B cell (primary cell): Measurements from ENCODE around the gene MAP3K14.

Experiments
- EZH2 ChIP-seq: IDR thresholded peaks from 2 replicates; pipeline ENCODE4 v1.6.1; 2012; ENCODE audit warnings: borderline replicate concordance, low read depth, mild to moderate bottlenecking, moderate library complexity, low read length; ENCODE audit not compliant: insufficient read depth, poor library complexity, severe bottlenecking
- TF ChIP-seq, protein P1 (sequence below): fragments of 200-600 bp; IDR thresholded peaks from one replicate; pipeline ENCODE4 v1.8.0; 2022; ENCODE audit warnings: antibody characterized with exemption, mild to moderate bottlenecking

DNA sequence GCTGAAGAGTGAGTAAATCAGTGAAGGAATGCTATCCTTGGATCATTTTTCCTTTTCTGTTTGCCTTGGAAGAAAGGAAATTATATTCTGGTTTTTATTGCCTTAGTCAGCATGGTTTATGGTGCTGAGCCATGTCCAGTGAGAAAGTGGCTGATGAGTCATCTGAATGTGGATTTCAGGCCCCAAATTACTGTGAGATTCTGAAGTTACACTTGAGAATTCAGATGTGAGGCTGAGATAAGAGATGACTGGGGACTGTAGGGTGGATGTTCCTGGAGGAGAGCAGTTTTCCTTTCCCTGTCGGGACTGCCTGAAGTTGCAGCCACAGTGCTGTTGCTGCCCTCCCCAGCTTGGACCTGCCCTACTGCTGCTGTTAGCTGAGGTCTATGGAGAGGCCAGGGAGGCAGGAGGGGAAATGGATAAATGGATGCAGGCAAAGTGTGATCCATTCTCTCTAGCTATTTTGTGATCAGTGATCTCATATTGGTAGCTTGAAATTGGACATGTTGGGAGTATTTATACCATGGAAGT is 4.2 kb upstream of the MAP3K14 start:
- TF ChIP-seq EZH2 = no peak
- TF ChIP-seq, protein P1, sequence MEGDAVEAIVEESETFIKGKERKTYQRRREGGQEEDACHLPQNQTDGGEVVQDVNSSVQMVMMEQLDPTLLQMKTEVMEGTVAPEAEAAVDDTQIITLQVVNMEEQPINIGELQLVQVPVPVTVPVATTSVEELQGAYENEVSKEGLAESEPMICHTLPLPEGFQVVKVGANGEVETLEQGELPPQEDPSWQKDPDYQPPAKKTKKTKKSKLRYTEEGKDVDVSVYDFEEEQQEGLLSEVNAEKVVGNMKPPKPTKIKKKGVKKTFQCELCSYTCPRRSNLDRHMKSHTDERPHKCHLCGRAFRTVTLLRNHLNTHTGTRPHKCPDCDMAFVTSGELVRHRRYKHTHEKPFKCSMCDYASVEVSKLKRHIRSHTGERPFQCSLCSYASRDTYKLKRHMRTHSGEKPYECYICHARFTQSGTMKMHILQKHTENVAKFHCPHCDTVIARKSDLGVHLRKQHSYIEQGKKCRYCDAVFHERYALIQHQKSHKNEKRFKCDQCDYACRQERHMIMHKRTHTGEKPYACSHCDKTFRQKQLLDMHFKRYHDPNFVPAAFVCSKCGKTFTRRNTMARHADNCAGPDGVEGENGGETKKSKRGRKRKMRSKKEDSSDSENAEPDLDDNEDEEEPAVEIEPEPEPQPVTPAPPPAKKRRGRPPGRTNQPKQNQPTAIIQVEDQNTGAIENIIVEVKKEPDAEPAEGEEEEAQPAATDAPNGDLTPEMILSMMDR = no peak
